HUES64 (cell line): Measurements from ENCODE around the gene AFF3.

ENCODE experiments used
- H3K27ac ChIP-seq: 2 replicates; pipeline ENCODE4 v1.7.0; 2013; ENCODE audit warnings: low read depth, low read length, inconsistent platforms
- H3K27me3 ChIP-seq: 2 replicates; pipeline ENCODE4 v1.6.1; 2013; ENCODE audit warnings: mild to moderate bottlenecking, low read length; ENCODE audit not compliant: insufficient read depth
- H3K36me3 ChIP-seq: 2 replicates; pipeline ENCODE4 v1.6.1; 2013; ENCODE audit warnings: mild to moderate bottlenecking, low read length; ENCODE audit not compliant: insufficient read depth
- H3K4me1 ChIP-seq: 2 replicates; pipeline ENCODE4 v1.6.1; 2013; ENCODE audit warnings: mild to moderate bottlenecking, low read length, moderate library complexity; ENCODE audit not compliant: insufficient read depth
- H3K4me3 ChIP-seq: 2 replicates; pipeline ENCODE4 v1.5.1; 2013; ENCODE audit warnings: mild to moderate bottlenecking, low read length, moderate library complexity
- H3K9ac ChIP-seq: 2 replicates; pipeline ENCODE4 v1.6.1; 2013; ENCODE audit warnings: mild to moderate bottlenecking, low read depth, low read length
- H3K9me3 ChIP-seq: 2 replicates; pipeline ENCODE4 v1.6.1; 2013; ENCODE audit warnings: low read depth, low read length; ENCODE audit not compliant: insufficient read depth
- WGBS: fragments of 150-250, 120-280 bp; methylation state at CpG from one replicate; pipeline ENCODE4 v1.1.7; 2013; ENCODE audit warnings: missing lambda C conversion rate; 5-methylcytosine and 5-hydroxymethylcytosine counted together

Gene AFF3

DNA sequence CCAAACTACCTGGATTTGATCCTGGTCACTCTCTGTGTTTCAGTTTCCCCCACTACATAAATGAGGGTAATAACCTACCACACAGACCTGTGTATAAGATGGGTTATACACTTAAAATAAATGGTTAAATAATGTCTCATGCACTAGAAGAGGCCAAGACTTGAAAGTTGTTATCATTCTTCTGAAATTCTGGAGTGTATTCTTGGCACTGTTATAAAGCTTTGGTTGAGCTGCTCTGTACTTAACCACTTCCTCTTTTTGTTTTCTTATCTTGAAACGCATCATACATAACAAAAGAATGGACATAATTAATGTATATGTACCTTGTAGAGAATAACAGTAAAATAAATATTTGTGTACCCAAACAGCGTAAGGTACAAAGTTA lies 281.0 kb downstream of the AFF3 start:
- Histone ChIP-seq H3K9ac (no peak overlapping the region), H3K4me1 (no peaks in the 10 kb centered on the region), H3K9me3 (no peaks in the 10 kb centered on the region), H3K27ac (no peak overlapping the region), H3K4me3 (no peak overlapping the region), H3K36me3 (no peaks in the 10 kb centered on the region), H3K27me3 (no peaks in the 10 kb centered on the region)
- WGBS: no CpG with 5 or more reads among the region's 2 CpGs

DNA sequence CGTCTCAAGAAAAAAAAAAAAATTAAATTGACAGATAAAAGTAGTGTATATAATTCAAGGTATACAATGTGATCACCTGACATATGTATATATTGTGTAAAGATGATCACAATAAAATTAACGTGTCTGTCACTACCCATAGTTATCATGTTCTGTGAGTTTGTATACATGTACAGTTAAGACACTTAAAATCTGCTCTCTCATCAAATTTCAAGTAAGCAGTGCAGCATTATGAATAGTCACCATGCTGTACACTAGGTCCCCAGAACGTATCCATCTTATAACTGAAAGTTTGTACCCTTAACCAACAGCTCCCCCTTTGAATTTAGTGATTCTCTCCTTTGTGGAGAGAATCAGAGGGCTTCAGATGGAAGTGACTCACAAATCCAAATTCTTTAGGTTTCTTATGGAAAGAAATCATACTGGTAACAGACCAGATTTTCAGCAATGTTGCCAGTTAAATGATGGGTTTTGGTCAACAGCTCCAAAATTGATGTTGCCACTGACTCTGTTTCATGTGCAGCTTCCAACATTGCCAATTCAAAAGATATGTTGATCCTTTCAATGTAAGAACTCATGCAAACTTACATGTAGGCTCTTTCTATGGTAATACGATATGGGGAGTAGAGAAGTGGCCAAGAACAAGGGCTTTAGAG lies 281.5 kb downstream of the AFF3 start:
- no peak overlapping the region for H3K27ac ChIP-seq
- 92% methylated on average over 2 of the region's 4 CpGs for WGBS
- no peaks in the 10 kb centered on the region for H3K4me1 ChIP-seq
- no peak overlapping the region for H3K9ac ChIP-seq
- H3K27me3 ChIP-seq: no peaks in the 10 kb centered on the region
- H3K9me3 ChIP-seq: no peaks in the 10 kb centered on the region
- no peak overlapping the region for H3K4me3 ChIP-seq
- H3K36me3 ChIP-seq: no peaks in the 10 kb centered on the region

DNA sequence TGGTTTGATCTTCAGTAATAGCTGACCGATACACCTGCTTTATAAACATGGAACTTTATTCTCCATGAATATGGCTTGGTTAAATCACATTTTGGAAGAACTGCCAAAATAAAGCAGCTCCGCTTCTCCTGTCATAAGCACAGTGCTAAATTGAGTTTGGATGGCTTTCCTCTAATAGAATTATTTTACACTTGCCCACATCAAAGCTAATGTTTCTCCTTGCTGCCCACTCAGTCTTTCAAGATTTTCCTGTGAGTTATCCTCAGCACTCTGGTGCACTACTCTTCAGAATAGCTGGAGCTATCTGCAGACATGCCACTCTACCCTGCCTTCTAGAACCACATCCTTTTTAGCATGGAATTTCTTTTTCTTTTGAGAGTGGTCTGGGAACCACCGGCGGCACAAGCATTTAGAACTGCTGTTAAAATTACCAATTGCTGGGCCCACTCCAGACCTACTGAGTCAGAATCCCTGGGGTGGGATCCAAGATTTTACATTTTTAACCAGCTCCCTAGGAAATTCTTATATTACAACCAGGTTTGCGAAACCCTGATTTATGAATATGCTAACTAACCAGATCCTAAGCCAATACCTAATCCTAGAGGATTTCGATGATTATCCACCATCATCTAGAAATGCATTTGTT lies 283.3 kb downstream of the AFF3 start:
- Histone ChIP-seq H3K27me3 (no peaks in the 10 kb centered on the region), H3K4me1 (no peaks in the 10 kb centered on the region), H3K27ac (no peak overlapping the region), H3K36me3 (no peaks in the 10 kb centered on the region), H3K4me3 (no peak overlapping the region), H3K9ac (no peak overlapping the region), H3K9me3 (no peaks in the 10 kb centered on the region)
- WGBS: 98% methylated on average over 6 of the region's 6 CpGs

DNA sequence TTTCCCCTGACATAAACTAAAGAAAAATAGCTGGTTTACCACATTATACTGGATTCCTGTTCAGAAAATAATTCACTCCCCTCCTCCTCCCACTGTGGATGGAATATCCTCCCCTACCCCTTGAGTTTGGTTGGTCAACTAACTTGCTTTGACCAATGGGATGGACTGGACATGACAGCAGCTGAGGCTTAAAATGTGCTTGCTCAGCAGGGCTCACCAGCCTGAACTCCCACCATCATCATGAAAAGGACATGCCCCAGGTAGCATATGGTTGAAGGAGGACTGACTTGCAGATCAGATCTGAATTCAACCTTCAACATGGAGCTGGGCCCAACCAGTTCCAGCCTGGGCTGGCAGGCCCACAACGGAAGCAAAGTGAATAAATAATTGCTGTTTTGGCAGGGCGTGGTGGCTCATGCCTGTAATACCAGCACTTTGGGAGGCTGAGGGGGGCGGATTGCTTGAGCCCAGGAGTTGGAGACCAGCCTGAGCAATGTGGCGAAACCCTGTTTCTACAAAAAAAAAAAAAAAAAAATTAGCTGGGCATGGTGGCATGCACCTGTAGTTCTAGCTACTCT lies 284.4 kb downstream of the AFF3 start:
- H3K4me1 ChIP-seq: no peaks in the 10 kb centered on the region
- H3K9ac ChIP-seq: no peak overlapping the region
- no peak overlapping the region for H3K27ac ChIP-seq
- 92% methylated on average over 4 of the region's 4 CpGs for WGBS
- H3K27me3 ChIP-seq: no peaks in the 10 kb centered on the region
- H3K9me3 ChIP-seq: no peaks in the 10 kb centered on the region
- H3K36me3 ChIP-seq: no peaks in the 10 kb centered on the region
- no peak overlapping the region for H3K4me3 ChIP-seq

DNA sequence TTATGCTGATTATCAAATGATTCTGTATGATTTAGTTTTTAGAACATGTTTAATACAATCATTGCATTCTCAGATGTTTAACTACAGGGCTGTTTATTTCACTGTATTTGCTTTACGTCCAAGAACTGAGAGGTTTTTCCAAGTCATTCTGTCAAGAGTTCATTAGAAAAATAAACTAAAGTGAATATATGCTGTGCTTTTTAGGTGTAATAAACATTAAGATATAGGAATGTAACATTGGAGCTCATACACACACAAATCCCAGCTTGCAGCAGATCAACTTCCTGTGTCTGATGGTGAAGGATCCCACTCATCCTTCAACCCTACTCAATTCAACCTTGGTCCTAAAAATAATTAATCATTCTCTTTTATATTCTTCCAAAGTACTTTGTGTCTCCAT lies 285.0 kb downstream of the AFF3 start:
- Histone ChIP-seq H3K27me3 (no peaks in the 10 kb centered on the region), H3K36me3 (no peaks in the 10 kb centered on the region)
- 77% methylated on average over 1 of the region's 1 CpG for WGBS

DNA sequence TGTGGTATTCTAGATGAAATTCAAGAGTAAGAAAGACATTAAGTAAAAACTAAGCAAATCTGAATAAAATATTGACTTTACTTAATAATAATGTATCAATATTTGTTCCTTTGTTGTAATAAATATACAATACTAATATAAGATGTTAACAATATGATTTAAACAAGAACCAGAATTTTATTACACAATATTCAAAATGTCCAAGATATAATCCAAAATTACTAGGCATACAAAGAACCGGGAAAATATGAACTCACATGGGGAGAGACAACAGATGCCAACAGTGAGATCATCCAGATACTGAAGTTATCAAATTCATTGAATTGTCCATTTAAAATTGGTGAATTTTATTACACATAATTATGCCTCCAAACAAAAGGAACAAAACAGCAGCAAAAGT lies 286.3 kb downstream of the AFF3 start:
- 78% methylated on average over 1 of the region's 1 CpG for WGBS
- Histone ChIP-seq H3K27ac (no peak overlapping the region), H3K27me3 (no peaks in the 10 kb centered on the region), H3K9me3 (no peaks in the 10 kb centered on the region), H3K4me1 (no peaks in the 10 kb centered on the region), H3K9ac (no peak overlapping the region), H3K36me3 (no peaks in the 10 kb centered on the region), H3K4me3 (no peak overlapping the region)

More for the DNA sequence above, 285.0 kb downstream of the AFF3 start:
- Histone ChIP-seq H3K27ac (no peak overlapping the region), H3K9me3 (no peaks in the 10 kb centered on the region), H3K9ac (no peak overlapping the region), H3K4me1 (no peaks in the 10 kb centered on the region), H3K4me3 (no peak overlapping the region)

DNA sequence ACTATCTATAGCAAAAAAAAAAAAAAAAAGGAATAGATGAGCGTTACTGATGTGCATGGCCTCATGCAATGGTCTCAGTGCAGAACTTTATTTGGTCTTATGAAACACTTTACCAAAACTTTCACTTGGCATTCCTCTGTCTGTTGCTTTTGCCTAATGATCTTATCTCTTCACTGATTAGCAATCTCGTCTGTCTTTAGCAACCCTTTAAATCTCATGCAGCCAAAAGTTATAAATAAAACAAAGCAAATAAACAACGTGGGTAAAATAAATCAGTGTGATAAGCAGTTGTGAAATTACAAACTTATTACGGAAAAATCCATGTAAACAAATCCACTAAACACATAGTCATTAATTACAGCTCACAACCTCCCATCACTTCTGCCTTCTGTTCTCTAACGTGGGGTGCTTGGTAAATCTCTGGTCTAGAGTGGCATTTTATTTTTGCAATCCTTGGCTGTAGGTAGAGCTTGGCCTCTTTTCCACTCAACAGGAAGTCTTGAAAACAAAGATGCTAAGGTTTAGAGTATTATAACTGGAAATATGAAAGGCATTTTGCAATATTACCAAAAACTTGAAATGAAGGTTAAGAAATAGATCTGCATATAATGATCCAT lies 288.0 kb downstream of the AFF3 start:
- 89% methylated on average over 3 of the region's 5 CpGs for WGBS
- no peaks in the 10 kb centered on the region for H3K9me3 ChIP-seq
- no peaks in the 10 kb centered on the region for H3K27me3 ChIP-seq
- no peaks in the 10 kb centered on the region for H3K4me1 ChIP-seq
- no peaks in the 10 kb centered on the region for H3K36me3 ChIP-seq
- H3K4me3 ChIP-seq: no peak overlapping the region
- no peak overlapping the region for H3K27ac ChIP-seq
- H3K9ac ChIP-seq: no peak overlapping the region

DNA sequence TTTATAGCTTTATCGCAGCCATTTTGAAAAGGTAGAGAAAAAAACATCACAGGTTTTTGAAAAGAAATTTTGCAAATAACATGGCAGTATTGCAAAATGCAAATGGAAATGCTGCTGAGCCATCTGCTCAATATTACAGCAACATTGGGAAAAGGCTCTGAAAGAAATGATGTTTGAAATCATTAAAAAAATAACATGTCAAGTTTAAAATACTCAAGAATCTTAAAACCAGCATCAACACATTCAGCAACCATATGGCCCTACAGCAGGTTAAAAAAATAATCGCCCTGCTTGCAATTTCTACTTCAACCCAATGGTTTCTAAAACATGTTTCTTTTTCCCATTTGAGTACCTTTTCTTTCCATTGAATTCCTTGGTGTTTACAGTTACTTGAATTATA lies 289.4 kb downstream of the AFF3 start:
- no peaks in the 10 kb centered on the region for H3K27me3 ChIP-seq
- H3K27ac ChIP-seq: no peak overlapping the region
- no peaks in the 10 kb centered on the region for H3K4me1 ChIP-seq
- no peak overlapping the region for H3K9ac ChIP-seq
- no peaks in the 10 kb centered on the region for H3K9me3 ChIP-seq
- WGBS: 91% methylated on average over 2 of the region's 2 CpGs
- H3K36me3 ChIP-seq: no peaks in the 10 kb centered on the region
- no peak overlapping the region for H3K4me3 ChIP-seq

DNA sequence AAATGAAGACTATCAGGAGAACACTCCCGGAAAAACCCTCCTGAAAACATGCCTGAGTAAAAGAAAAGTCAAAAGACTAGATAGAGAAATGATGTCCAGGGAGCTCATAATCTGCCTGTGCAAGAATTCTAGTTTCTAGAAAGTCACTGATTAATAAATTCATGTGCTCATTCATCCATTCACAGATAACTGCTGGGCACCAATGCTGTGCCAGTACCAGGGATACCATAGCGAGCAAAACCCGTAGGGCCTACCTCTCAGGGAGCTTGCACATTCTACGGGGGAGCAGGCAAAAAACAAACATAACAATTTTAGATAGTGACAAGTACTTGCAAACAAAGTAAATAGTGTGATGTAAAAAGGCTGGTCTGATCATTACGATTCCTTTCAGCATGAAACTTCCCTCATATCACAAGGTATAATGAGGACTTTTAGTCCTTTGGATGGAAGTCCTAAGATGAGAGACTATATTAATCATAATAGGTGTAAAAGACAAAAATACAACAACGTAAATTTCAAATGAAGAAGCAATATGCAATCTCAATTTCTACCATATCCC lies 289.9 kb downstream of the AFF3 start:
- no peaks in the 10 kb centered on the region for H3K36me3 ChIP-seq
- no peaks in the 10 kb centered on the region for H3K9me3 ChIP-seq
- H3K27ac ChIP-seq: no peak overlapping the region
- WGBS: 92% methylated on average over 4 of the region's 6 CpGs
- H3K4me3 ChIP-seq: no peak overlapping the region
- H3K4me1 ChIP-seq: no peaks in the 10 kb centered on the region
- no peak overlapping the region for H3K9ac ChIP-seq
- no peaks in the 10 kb centered on the region for H3K27me3 ChIP-seq

DNA sequence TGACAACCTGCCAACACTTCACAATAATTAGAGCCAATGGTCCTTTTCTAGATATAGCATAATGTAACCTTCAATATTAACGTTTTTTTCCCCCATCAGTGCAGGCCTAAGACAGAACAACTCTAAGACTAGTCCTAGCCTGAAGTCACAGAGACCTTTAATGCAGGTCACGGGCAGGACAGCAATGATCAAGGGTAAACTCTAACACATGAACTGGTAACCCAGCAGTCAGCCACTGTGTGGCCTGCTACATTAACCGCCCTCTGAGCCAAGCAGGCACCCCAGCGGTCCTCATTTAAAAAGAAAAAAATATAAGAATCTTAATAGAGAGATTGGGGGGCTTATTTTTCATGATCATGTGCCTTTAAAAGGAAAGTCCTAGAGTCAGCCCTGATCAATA lies 290.6 kb downstream of the AFF3 start:
- WGBS: 92% methylated on average over 3 of the region's 4 CpGs
- no peaks in the 10 kb centered on the region for H3K27me3 ChIP-seq

DNA sequence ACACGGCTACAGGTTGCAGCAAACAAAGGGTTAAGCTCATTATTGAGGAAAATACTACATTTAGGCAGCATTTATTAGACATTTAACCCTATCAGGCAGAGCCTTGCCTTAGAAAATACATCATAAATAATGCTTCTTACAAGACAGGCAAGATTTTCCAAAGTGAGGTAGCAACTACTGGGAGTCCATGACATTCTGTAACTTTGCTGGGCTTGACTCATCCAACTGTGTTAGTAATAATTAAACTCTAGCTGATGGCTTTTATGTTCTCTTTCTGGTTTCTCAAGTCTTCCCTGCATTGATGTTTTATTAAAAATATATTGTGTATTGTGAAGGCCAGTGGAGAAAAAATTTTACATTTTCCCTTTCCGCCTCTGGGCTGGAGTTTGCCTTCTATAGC lies 291.3 kb downstream of the AFF3 start:
- H3K27ac ChIP-seq: no peak overlapping the region
- no peaks in the 10 kb centered on the region for H3K4me1 ChIP-seq
- WGBS: 88% methylated on average over 2 of the region's 2 CpGs

More for the DNA sequence above, 290.6 kb downstream of the AFF3 start:
- Histone ChIP-seq H3K4me3 (no peak overlapping the region), H3K4me1 (no peaks in the 10 kb centered on the region), H3K36me3 (no peaks in the 10 kb centered on the region), H3K27ac (no peak overlapping the region), H3K9ac (no peak overlapping the region), H3K9me3 (no peaks in the 10 kb centered on the region)

More for the DNA sequence above, 291.3 kb downstream of the AFF3 start:
- no peak overlapping the region for H3K9ac ChIP-seq
- no peaks in the 10 kb centered on the region for H3K9me3 ChIP-seq
- no peaks in the 10 kb centered on the region for H3K36me3 ChIP-seq
- no peaks in the 10 kb centered on the region for H3K27me3 ChIP-seq
- no peak overlapping the region for H3K4me3 ChIP-seq
